Stimulated activated CD8-positive, alpha-beta memory T cell treated with anti-CD3 and anti-CD28 coated beads, Interleukin-12 subunit alpha, Interleukin-12 subunit beta, amount 100 ng/mL, for 24 hours (primary cell): ENCODE measurements around the gene DEDD.

Experiments
- DNase-seq: peaks from one replicate; pipeline ENCODE4 v3.0.0-alpha.2; 2020; ENCODE audit errors: extremely low read depth

DEDD gene

DNA sequence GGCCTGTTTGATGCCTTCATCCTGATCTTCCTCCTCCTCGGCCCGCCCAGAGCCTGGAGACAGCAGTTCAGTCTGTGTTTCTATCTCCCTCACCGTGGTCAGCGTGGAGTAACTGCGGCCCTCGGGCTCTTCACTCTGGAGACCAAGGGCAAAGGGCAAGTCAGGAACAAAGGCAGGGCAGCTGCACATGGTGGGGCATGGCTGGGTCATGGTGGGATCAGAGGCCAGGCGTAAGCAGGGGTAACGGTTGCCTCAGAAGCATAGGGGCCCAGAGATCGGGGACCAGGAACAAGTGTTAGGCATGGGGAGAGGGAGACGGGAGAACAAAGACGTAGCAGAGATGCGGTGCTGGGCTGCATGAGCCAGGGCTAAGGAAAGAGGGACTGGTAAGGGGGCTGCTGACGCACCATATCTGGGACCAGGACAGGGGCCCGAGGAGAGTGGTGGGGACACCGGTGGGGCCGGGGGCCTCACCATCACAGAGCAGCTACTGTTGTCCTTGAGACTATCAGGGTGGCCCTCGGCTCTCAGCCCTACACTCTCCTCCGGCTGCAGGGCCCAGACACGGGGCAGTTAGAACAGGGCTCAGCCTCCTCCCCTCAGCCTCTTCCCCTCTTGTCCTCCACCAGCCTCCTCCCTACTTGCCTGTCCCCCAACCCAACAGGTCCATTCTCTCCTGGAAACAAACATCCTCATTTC is 59.6 kb downstream of the DEDD start:
- DNase-seq = no peak

DNA sequence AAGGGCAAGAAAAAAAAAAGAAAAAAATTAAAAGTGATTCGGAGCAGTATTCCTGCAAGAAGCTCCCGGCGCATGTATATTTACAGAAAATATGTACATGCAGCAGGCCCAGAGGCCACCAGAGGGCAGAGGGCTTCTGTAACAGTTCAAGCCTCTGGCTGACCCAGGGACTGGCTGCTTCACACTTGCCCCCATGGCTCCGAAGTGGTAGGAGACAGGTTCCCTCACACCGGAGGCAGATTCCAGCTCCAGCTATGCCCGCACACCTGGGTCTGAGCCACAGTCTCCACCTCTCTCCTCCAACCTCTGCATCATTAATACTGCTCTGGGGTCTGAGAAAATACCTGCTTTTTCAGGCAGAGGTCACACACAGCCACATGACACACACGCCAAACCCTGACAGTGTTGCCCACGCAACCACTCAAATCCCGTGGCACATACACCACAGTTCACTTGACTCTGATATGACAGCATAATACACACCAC is 60.5 kb downstream of the DEDD start:
- DNase-seq = no peak
